CD4-positive, alpha-beta T cell treated with Interleukin-15 for 1 hour (primary cell): ENCODE data around the gene THADA.
"Not testable (repeated sequence)": the region's sequence is repeated elsewhere in the genome, so short reads cannot be mapped to it uniquely, and the experiment has no call there.

ENCODE experiments used
- DNase-seq: peaks from one replicate; pipeline ENCODE4 v3.0.0-alpha.2; 2020

The THADA gene

GRCh38 chr2:43460174-43460546, 135.7 kb downstream of the THADA start:
- no peak for DNase-seq

- no peak for DNase-seq
Measured at GRCh38 chr2:43459446-43460173, 136.2 kb downstream of the THADA start.

GRCh38 chr2:43458014-43458628, 137.7 kb downstream of the THADA start:
- no peak for DNase-seq

GRCh38 chr2:43455731-43456642, 139.9 kb downstream of the THADA start:
- DNase-seq: no peak

GRCh38 chr2:43455296-43455695, 140.5 kb downstream of the THADA start:
- no peak for DNase-seq

GRCh38 chr2:43454791-43455190, 141.0 kb downstream of the THADA start:
- no peak for DNase-seq

GRCh38 chr2:43453179-43454170, 142.4 kb downstream of the THADA start:
- DNase-seq: no peak

- DNase-seq: no peak
Measured at GRCh38 chr2:43452318-43452731, 143.5 kb downstream of the THADA start.

GRCh38 chr2:43450617-43451016, 145.2 kb downstream of the THADA start:
- DNase-seq: no peak

GRCh38 chr2:43448822-43449110, 147.1 kb downstream of the THADA start:
- no peak for DNase-seq

- DNase-seq: no peak
Measured at GRCh38 chr2:43448011-43448821, 147.6 kb downstream of the THADA start.

GRCh38 chr2:43446755-43447154, 149.1 kb downstream of the THADA start:
- not testable (repeated sequence) for DNase-seq

- no peak for DNase-seq
Measured at GRCh38 chr2:43445781-43446180, 150.1 kb downstream of the THADA start.

- DNase-seq: no peak
Measured at GRCh38 chr2:43444989-43445645, 150.7 kb downstream of the THADA start.

- no peak for DNase-seq
Measured at GRCh38 chr2:43443282-43443681, 152.6 kb downstream of the THADA start.

- DNase-seq: no peak
Measured at GRCh38 chr2:43441195-43441594, 154.6 kb downstream of the THADA start.

- DNase-seq: no peak
Measured at GRCh38 chr2:43438858-43439655, 156.8 kb downstream of the THADA start.

- no peak for DNase-seq
Measured at GRCh38 chr2:43438342-43438741, 157.5 kb downstream of the THADA start.

GRCh38 chr2:43437363-43437762, 158.5 kb downstream of the THADA start:
- no peak for DNase-seq

GRCh38 chr2:43436431-43436830, 159.4 kb downstream of the THADA start:
- no peak for DNase-seq
